ENCODE data around the gene SH3TC1.

- TF ChIP-seq POLR2AphosphoS5 (IDR thresholded peaks at IDR 0.05): no peak
- TF ChIP-seq, protein P1, sequence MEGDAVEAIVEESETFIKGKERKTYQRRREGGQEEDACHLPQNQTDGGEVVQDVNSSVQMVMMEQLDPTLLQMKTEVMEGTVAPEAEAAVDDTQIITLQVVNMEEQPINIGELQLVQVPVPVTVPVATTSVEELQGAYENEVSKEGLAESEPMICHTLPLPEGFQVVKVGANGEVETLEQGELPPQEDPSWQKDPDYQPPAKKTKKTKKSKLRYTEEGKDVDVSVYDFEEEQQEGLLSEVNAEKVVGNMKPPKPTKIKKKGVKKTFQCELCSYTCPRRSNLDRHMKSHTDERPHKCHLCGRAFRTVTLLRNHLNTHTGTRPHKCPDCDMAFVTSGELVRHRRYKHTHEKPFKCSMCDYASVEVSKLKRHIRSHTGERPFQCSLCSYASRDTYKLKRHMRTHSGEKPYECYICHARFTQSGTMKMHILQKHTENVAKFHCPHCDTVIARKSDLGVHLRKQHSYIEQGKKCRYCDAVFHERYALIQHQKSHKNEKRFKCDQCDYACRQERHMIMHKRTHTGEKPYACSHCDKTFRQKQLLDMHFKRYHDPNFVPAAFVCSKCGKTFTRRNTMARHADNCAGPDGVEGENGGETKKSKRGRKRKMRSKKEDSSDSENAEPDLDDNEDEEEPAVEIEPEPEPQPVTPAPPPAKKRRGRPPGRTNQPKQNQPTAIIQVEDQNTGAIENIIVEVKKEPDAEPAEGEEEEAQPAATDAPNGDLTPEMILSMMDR (IDR thresholded peaks at IDR 0.05): no peak
- no peak for TF ChIP-seq POLR2A (IDR thresholded peaks at IDR 0.05)
Observed at GRCh38 chr4:8227771-8228318, 28.8 kb downstream of the SH3TC1 start.
